HEK293 (cell line): ENCODE measurements around the gene PHF3.

Experiments
- CTCF ChIA-PET: fragments of 350-600 bp; formaldehyde crosslinking; extraction: SDS; loops from one replicate; lab custom pipeline; 2021; ENCODE audit warnings: antibody characterized with exemption; lab: Yijun Ruan, JAX
- POLR2A ChIA-PET: fragments of 300-600 bp; formaldehyde crosslinking; extraction: SDS; loops from one replicate; lab custom pipeline; 2020; ENCODE audit warnings: antibody characterized with exemption, inconsistent platforms; lab: Yijun Ruan, JAX
- H3K27ac ChIP-seq: fragments of 200-500 bp; sonication (Bioruptor generic); 2 replicates; pipeline ENCODE4 v1.5.1; 2014; ENCODE audit warnings: low read depth, low read length, control low read depth, inconsistent platforms; ENCODE audit errors: extremely low read depth
- H3K36me3 ChIP-seq, 2 experiments: fragments of 200-500 bp in 1 of 2; sonication (Bioruptor generic) in 1 of 2; 1 replicate in 1 of 2; 2 replicates in 1 of 2; pipeline ENCODE4 v1.5.1; 2014 to 2017; ENCODE audit warnings: inconsistent platforms in 2 of 2, low read length in 2 of 2; ENCODE audit not compliant: control insufficient read depth in 2 of 2, insufficient read depth in 1 of 2
- H3K4me1 ChIP-seq: fragments of 200-500 bp; sonication (Bioruptor generic); 2 replicates; pipeline ENCODE4 v1.5.1; 2014; ENCODE audit warnings: mild to moderate bottlenecking, low read length, inconsistent platforms; ENCODE audit not compliant: control insufficient read depth, insufficient read depth
- H3K4me3 ChIP-seq: 2 replicates; pipeline ENCODE4 v1.5.1; 2011; ENCODE audit warnings: low read depth, mild to moderate bottlenecking, control low read depth, low read length, moderate library complexity
- H3K9me3 ChIP-seq: fragments of 200-500 bp; sonication (Bioruptor generic); 2 replicates; pipeline ENCODE4 v1.5.1; 2014; ENCODE audit warnings: low read depth, low read length, inconsistent platforms; ENCODE audit not compliant: control insufficient read depth, insufficient read depth
- GLI2 ChIP-seq: fragments of 450-650 bp; formaldehyde crosslinking; IDR thresholded peaks from 2 replicates; pipeline ENCODE4; 2017; ENCODE audit warnings: missing biosample characterization, missing genetic modification characterization, low read depth, borderline replicate concordance
- IKZF3 ChIP-seq: fragments of 450-650 bp; IDR thresholded peaks from 2 replicates; pipeline ENCODE4 v1.5.0; 2018; ENCODE audit warnings: missing biosample characterization, mild to moderate bottlenecking, missing genetic modification characterization, moderate library complexity
- KLF10 ChIP-seq: fragments of 450-650 bp; IDR thresholded peaks from 2 replicates; pipeline ENCODE4 v1.5.1; 2018; ENCODE audit warnings: missing biosample characterization, mild to moderate bottlenecking, missing genetic modification characterization
- KLF9 ChIP-seq: fragments of 450-650 bp; formaldehyde crosslinking; IDR thresholded peaks from 2 replicates; pipeline ENCODE4 v1.5.1; 2016; ENCODE audit warnings: missing biosample characterization, missing genetic modification characterization, low read depth
- SCRT2 ChIP-seq: fragments of 450-650 bp; formaldehyde crosslinking; IDR thresholded peaks from 2 replicates; pipeline ENCODE4 v1.5.1; 2016; ENCODE audit warnings: missing biosample characterization, missing genetic modification characterization
- TRIM28 ChIP-seq: IDR thresholded peaks from 2 replicates; pipeline ENCODE4 v1.6.1; 2011; ENCODE audit warnings: low read length, control low read depth, borderline replicate concordance
- YY1 ChIP-seq: fragments of 450-650 bp; formaldehyde crosslinking; IDR thresholded peaks from 2 replicates; pipeline ENCODE4 v1.5.1; 2018; ENCODE audit warnings: missing biosample characterization, missing genetic modification characterization
- ZBTB48 ChIP-seq: fragments of 450-650 bp; formaldehyde crosslinking; IDR thresholded peaks from 2 replicates; pipeline ENCODE4 v1.5.1; 2016; ENCODE audit warnings: missing biosample characterization, missing genetic modification characterization
- ZFHX2 ChIP-seq: fragments of 450-650 bp; formaldehyde crosslinking; conservative IDR thresholded peaks from 2 replicates; pipeline ENCODE4 v1.5.1; 2016; ENCODE audit warnings: missing biosample characterization, missing genetic modification characterization
- ZNF146 ChIP-seq: fragments of 450-650 bp; formaldehyde crosslinking; IDR thresholded peaks from 2 replicates; pipeline ENCODE4 v1.5.1; 2016; ENCODE audit warnings: missing biosample characterization, missing genetic modification characterization
- ZNF157 ChIP-seq: fragments of 450-650 bp; formaldehyde crosslinking; IDR thresholded peaks from 2 replicates; pipeline ENCODE4 v1.5.1; 2016; ENCODE audit warnings: missing biosample characterization, missing genetic modification characterization
- ZNF2 ChIP-seq: fragments of 450-650 bp; formaldehyde crosslinking; IDR thresholded peaks from 2 replicates; pipeline ENCODE4 v1.5.1; 2016; ENCODE audit warnings: missing biosample characterization, missing genetic modification characterization
- ZNF24 ChIP-seq: fragments of 450-650 bp; formaldehyde crosslinking; IDR thresholded peaks from 2 replicates; pipeline ENCODE4 v1.5.1; 2016; ENCODE audit warnings: missing biosample characterization, missing genetic modification characterization
- ZNF266 ChIP-seq: fragments of 450-650 bp; formaldehyde crosslinking; IDR thresholded peaks from 2 replicates; pipeline ENCODE4 v1.5.1; 2016; ENCODE audit warnings: missing biosample characterization, missing genetic modification characterization, low read depth
- ZNF394 ChIP-seq: fragments of 450-650 bp; formaldehyde crosslinking; IDR thresholded peaks from 2 replicates; pipeline ENCODE4 v1.5.1; 2016; ENCODE audit warnings: missing biosample characterization, missing genetic modification characterization, mild to moderate bottlenecking, moderate library complexity, borderline replicate concordance
- ZNF433 ChIP-seq: fragments of 450-650 bp; formaldehyde crosslinking; IDR thresholded peaks from 2 replicates; pipeline ENCODE4 v1.5.1; 2016; ENCODE audit warnings: missing biosample characterization, missing genetic modification characterization, low read depth
- ZNF555 ChIP-seq: fragments of 450-650 bp; formaldehyde crosslinking; conservative IDR thresholded peaks from 2 replicates; pipeline ENCODE4 v1.5.1; 2017; ENCODE audit warnings: missing biosample characterization, mild to moderate bottlenecking, missing genetic modification characterization, inconsistent platforms
- ZNF596 ChIP-seq: fragments of 450-650 bp; IDR thresholded peaks from 2 replicates; pipeline ENCODE4 v1.5.0; 2018; ENCODE audit warnings: missing biosample characterization, mild to moderate bottlenecking, missing genetic modification characterization, moderate library complexity
- ZNF621 ChIP-seq: fragments of 450-650 bp; formaldehyde crosslinking; IDR thresholded peaks from 2 replicates; pipeline ENCODE4 v1.5.1; 2017; ENCODE audit warnings: missing biosample characterization, missing genetic modification characterization
- ZNF623 ChIP-seq: fragments of 450-650 bp; formaldehyde crosslinking; IDR thresholded peaks from 2 replicates; pipeline ENCODE4 v1.5.1; 2016; ENCODE audit warnings: missing biosample characterization, missing genetic modification characterization
- ZNF626 ChIP-seq: fragments of 450-650 bp; sonication (Bioruptor Pico); formaldehyde crosslinking; IDR thresholded peaks from 2 replicates; pipeline ENCODE4 v1.5.1; 2018; ENCODE audit warnings: missing biosample characterization, missing genetic modification characterization, inconsistent platforms
- ZNF677 ChIP-seq: fragments of 450-650 bp; IDR thresholded peaks from 2 replicates; pipeline ENCODE4 v1.5.0; 2018; ENCODE audit warnings: missing biosample characterization, mild to moderate bottlenecking, missing genetic modification characterization, moderate library complexity
- ZNF704 ChIP-seq: fragments of 450-650 bp; formaldehyde crosslinking; IDR thresholded peaks from 2 replicates; pipeline ENCODE4 v1.5.1; 2016; ENCODE audit warnings: missing biosample characterization, missing genetic modification characterization
- ZNF747 ChIP-seq: fragments of 450-650 bp; formaldehyde crosslinking; IDR thresholded peaks from 2 replicates; pipeline ENCODE4 v1.5.1; 2016; ENCODE audit warnings: missing biosample characterization, missing genetic modification characterization
- ZSCAN30 ChIP-seq: fragments of 450-650 bp; IDR thresholded peaks from 2 replicates; pipeline ENCODE4 v1.5.1; 2018; ENCODE audit warnings: missing biosample characterization, mild to moderate bottlenecking, missing genetic modification characterization, moderate library complexity
- ZSCAN4 ChIP-seq: fragments of 450-650 bp; formaldehyde crosslinking; IDR thresholded peaks from 2 replicates; pipeline ENCODE4 v1.5.1; 2017; ENCODE audit warnings: missing biosample characterization, missing genetic modification characterization
- TF ChIP-seq, protein P1 (sequence below): fragments of 450-650 bp; formaldehyde crosslinking; conservative IDR thresholded peaks from 2 replicates; pipeline ENCODE4 v1.5.1; 2016; ENCODE audit warnings: low read depth, missing biosample characterization, missing genetic modification characterization
- TF ChIP-seq, protein P2 (sequence below): fragments of 450-650 bp; formaldehyde crosslinking; IDR thresholded peaks from 2 replicates; pipeline ENCODE4 v1.5.1; 2017; ENCODE audit warnings: missing biosample characterization, missing genetic modification characterization

PHF3 gene

DNA sequence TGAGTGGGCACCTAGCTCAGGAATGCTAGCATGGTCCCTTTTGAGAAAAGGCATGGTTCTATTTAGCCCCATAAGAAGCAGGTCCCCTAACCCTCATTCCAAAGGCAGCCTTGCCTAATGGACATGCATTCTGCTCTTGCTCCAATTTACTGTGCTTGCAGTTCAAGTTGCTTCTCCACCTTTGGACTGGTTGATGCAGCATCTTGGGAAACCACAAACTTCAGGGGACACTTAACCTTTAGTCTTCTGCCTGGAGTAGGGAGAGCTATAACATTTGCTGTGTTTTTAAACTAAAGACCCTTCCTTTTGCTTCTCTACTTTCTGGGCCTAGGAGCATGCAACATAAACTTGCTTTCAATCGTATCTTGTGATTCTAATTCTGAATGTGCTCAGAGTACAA is 5.1 kb upstream of the PHF3 start:
- Histone ChIP-seq H3K4me3 (no peak overlapping the region), H3K4me1 (peaks cover 16% of the 10 kb centered on the region), H3K27ac (no peak overlapping the region), H3K9me3 (no peaks in the 10 kb centered on the region), H3K36me3 (no peaks in the 10 kb centered on the region)
- CTCF ChIA-PET: interaction anchor here (0.6 to 2.3 kb wide), 2 partner anchors 11 to 32 kb away, joined by 3 to 12 read pairs; no protein-coding TSS in a partner anchor
- no peak for TF ChIP-seq ZNF146 (tag by site-specific recombination)
- no peak for TF ChIP-seq ZNF24 (tag by site-specific recombination)
- no peak for TF ChIP-seq ZNF157 (tag by site-specific recombination)
- TF ChIP-seq ZNF394 (tag by site-specific recombination): no peak
- TF ChIP-seq ZSCAN4: no peak
- no peak for TF ChIP-seq ZNF266 (tag by site-specific recombination)
- no peak for TF ChIP-seq ZNF621 (tag by site-specific recombination)
- TF ChIP-seq, protein P1, sequence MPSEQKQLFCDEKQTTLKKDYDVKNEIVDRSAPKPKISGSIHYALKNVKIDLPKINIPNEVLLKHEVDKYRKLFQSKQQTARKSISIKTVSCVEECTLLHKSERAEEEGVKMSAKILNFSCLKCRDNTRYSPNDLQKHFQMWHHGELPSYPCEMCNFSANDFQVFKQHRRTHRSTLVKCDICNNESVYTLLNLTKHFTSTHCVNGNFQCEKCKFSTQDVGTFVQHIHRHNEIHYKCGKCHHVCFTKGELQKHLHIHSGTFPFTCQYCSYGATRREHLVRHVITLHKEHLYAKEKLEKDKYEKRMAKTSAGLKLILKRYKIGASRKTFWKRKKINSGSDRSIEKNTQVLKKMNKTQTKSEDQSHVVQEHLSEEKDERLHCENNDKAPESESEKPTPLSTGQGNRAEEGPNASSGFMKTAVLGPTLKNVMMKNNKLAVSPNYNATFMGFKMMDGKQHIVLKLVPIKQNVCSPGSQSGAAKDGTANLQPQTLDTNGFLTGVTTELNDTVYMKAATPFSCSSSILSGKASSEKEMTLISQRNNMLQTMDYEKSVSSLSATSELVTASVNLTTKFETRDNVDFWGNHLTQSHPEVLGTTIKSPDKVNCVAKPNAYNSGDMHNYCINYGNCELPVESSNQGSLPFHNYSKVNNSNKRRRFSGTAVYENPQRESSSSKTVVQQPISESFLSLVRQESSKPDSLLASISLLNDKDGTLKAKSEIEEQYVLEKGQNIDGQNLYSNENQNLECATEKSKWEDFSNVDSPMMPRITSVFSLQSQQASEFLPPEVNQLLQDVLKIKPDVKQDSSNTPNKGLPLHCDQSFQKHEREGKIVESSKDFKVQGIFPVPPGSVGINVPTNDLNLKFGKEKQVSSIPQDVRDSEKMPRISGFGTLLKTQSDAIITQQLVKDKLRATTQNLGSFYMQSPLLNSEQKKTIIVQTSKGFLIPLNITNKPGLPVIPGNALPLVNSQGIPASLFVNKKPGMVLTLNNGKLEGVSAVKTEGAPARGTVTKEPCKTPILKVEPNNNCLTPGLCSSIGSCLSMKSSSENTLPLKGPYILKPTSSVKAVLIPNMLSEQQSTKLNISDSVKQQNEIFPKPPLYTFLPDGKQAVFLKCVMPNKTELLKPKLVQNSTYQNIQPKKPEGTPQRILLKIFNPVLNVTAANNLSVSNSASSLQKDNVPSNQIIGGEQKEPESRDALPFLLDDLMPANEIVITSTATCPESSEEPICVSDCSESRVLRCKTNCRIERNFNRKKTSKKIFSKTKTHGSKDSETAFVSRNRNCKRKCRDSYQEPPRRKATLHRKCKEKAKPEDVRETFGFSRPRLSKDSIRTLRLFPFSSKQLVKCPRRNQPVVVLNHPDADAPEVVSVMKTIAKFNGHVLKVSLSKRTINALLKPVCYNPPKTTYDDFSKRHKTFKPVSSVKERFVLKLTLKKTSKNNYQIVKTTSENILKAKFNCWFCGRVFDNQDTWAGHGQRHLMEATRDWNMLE (tag by site-specific recombination): no peak
- TF ChIP-seq ZNF555 (tag by site-specific recombination): no peak
- no peak for TF ChIP-seq ZNF623 (tag by site-specific recombination)
- TF ChIP-seq YY1: no peak
- TF ChIP-seq ZNF2: no peak
- no peak for TF ChIP-seq GLI2 (tag by site-specific recombination)
- no peak for TF ChIP-seq ZNF704 (tag by site-specific recombination)
- no peak for TF ChIP-seq IKZF3 (tag by site-specific recombination)
- TF ChIP-seq ZNF747 (tag by site-specific recombination): no peak
- TF ChIP-seq ZSCAN30 (tag by site-specific recombination): no peak
- TF ChIP-seq ZNF677: no peak
- TF ChIP-seq SCRT2 (tag by site-specific recombination): no peak
- POLR2A ChIA-PET: no interaction called here

GRCh38 chr6:63634630-63635029 is 972 bp upstream of the PHF3 start:
- Histone ChIP-seq H3K9me3 (no peaks in the 10 kb centered on the region), H3K27ac (peak overlapping the region; percentile 95), H3K4me1 (peaks cover 27% of the 10 kb centered on the region), H3K4me3 (no peak overlapping the region), H3K36me3 (no peaks in the 10 kb centered on the region)
- CTCF ChIA-PET: interaction anchor here (1.0 to 2.8 kb wide), 3 partner anchors 11 to 48 kb away, joined by 3 to 17 read pairs (median 4); no protein-coding TSS in a partner anchor
- POLR2A ChIA-PET: interaction anchor here (1.4 to 2.6 kb wide), 5 partner anchors 11 to 73 kb away, joined by 3 to 18 read pairs (median 4); no protein-coding TSS in a partner anchor
- TF ChIP-seq ZNF747 (tag by site-specific recombination) (no peak), ZFHX2 (tag by site-specific recombination) (no peak), IKZF3 (tag by site-specific recombination) (peak; percentile 36; the same call in 1 of the 2 replicates), ZBTB48 (peak; percentile 67), KLF9 (tag by site-specific recombination) (no peak), ZNF433 (no peak), ZNF626 (tag by site-specific recombination) (no peak), ZNF621 (tag by site-specific recombination) (no peak), TRIM28 (peak; percentile 26; the same call in 1 of the 2 replicates), ZNF596 (tag by site-specific recombination) (peak; percentile 78; the same call in 1 of the 2 replicates), KLF10 (tag by site-specific recombination) (no peak; the same call in 1 of the 2 replicates)
- TF ChIP-seq, protein P2, sequence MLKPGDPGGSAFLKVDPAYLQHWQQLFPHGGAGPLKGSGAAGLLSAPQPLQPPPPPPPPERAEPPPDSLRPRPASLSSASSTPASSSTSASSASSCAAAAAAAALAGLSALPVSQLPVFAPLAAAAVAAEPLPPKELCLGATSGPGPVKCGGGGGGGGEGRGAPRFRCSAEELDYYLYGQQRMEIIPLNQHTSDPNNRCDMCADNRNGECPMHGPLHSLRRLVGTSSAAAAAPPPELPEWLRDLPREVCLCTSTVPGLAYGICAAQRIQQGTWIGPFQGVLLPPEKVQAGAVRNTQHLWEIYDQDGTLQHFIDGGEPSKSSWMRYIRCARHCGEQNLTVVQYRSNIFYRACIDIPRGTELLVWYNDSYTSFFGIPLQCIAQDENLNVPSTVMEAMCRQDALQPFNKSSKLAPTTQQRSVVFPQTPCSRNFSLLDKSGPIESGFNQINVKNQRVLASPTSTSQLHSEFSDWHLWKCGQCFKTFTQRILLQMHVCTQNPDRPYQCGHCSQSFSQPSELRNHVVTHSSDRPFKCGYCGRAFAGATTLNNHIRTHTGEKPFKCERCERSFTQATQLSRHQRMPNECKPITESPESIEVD (tag by site-specific recombination): peak; percentile 64
